Mucosa of descending colon (tissue), 3 donors: ENCODE measurements around the gene CENPC. TPM values are rescaled to one million over a fixed set of nuclear protein-coding genes. Genes with fewer than 3 reads are reported as not detected.
"Not testable (repeated sequence)": the region's sequence is repeated elsewhere in the genome, so short reads cannot be mapped to it uniquely, and the experiment has no call there.

Experiments used
- ATAC-seq: fragments of 200-7000 bp; cut with Tn5 transposase; one replicate; pipeline ENCODE4 v1.9.1; 2020; ENCODE audit warnings: mild to moderate bottlenecking, moderate library complexity
- DNase-seq, 3 donors: peaks; one replicate each; pipeline ENCODE4 v3.0.0-alpha.2; 2020
- H3K36me3 ChIP-seq: fragments of 200-600 bp; one replicate; pipeline ENCODE4 v1.8.0; 2021; ENCODE audit warnings: low read depth, mild to moderate bottlenecking
- H3K4me1 ChIP-seq: fragments of 200-600 bp; one replicate; pipeline ENCODE4 v1.8.0; 2021; ENCODE audit warnings: low read depth, mild to moderate bottlenecking
- H3K4me3 ChIP-seq: fragments of 200-600 bp; one replicate; pipeline ENCODE4 v1.8.0; 2021; ENCODE audit warnings: mild to moderate bottlenecking
- H3K9me3 ChIP-seq: fragments of 200-600 bp; one replicate; pipeline ENCODE4 v1.8.0; 2021; ENCODE audit warnings: mild to moderate bottlenecking
- intact Hi-C, 2 donors: fragments of 100-400 bp; cut with DNase I in 1 of 2; cut with micrococcal nuclease in 1 of 2; formaldehyde crosslinking; loops; one replicate each; pipeline versions ENCODE4 v1.11.0 to v1.11.1; 2022; cut with DNase I, micrococcal nuclease
- total RNA-seq, 3 donors: library from RNA; stranded (reverse); fragmentation: NEBNext Ultra II Directional in 2 of 3; extraction: Animal tissue kit (Norgen Biotek cat#: 25700) in 2 of 3; gene quantifications; one replicate each; pipeline versions ENCODE4 v1.2.1 to v1.2.4, GENCODE V29; 2021 to 2023
- TF ChIP-seq, protein P1 (sequence below): fragments of 200-600 bp; IDR thresholded peaks from one replicate; pipeline ENCODE4 v1.8.0; 2022; ENCODE audit warnings: antibody characterized with exemption, mild to moderate bottlenecking
- donor health status: DM: no; HTN: no; CAD: no; lungs with moderate emphysema.
- donor health status: DM: no; HTN: no; CAD: no.
- donor health status: DM: no; HTN: yes; CAD: no.

The CENPC gene
- total RNA-seq, 3 donors from 2014 or later = 17.3 to 26.4 (median 26.0) TPM

DNA sequence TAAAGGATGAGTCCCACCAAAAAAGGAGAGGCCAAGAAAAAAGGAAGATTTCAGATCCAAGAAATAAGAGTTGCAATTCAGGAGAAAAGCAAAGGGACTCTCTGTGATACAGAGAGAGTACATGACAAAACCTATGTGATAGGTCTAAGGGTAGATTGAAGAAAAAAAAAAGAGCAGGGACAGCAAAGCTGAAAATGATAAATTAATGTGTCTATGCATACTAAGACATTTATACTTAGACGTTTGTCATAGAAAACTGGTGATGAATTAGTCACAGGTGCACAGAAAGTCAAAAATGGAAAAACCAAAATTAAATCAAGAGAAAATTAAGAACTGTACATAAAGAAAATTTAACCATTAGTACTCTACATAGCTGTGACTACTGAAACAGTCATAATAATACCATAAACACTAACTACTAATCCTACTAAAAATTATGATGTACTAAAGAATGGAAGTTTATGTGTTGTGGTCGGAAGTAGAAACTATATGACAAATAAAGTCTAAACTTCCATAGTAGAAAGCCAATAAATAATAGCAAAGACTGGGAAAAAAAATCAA is 9.9 kb downstream of the CENPC start:
- no peaks in the 10 kb centered on the region for H3K9me3 ChIP-seq
- no peaks in the 10 kb centered on the region for H3K4me1 ChIP-seq
- DNase-seq (no peak), ATAC-seq (no peak)
- TF ChIP-seq, protein P1, sequence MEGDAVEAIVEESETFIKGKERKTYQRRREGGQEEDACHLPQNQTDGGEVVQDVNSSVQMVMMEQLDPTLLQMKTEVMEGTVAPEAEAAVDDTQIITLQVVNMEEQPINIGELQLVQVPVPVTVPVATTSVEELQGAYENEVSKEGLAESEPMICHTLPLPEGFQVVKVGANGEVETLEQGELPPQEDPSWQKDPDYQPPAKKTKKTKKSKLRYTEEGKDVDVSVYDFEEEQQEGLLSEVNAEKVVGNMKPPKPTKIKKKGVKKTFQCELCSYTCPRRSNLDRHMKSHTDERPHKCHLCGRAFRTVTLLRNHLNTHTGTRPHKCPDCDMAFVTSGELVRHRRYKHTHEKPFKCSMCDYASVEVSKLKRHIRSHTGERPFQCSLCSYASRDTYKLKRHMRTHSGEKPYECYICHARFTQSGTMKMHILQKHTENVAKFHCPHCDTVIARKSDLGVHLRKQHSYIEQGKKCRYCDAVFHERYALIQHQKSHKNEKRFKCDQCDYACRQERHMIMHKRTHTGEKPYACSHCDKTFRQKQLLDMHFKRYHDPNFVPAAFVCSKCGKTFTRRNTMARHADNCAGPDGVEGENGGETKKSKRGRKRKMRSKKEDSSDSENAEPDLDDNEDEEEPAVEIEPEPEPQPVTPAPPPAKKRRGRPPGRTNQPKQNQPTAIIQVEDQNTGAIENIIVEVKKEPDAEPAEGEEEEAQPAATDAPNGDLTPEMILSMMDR = no peak
- H3K36me3 ChIP-seq = no peaks in the 10 kb centered on the region
- intact Hi-C loops = no loop called here
- no peak overlapping the region for H3K4me3 ChIP-seq

DNA sequence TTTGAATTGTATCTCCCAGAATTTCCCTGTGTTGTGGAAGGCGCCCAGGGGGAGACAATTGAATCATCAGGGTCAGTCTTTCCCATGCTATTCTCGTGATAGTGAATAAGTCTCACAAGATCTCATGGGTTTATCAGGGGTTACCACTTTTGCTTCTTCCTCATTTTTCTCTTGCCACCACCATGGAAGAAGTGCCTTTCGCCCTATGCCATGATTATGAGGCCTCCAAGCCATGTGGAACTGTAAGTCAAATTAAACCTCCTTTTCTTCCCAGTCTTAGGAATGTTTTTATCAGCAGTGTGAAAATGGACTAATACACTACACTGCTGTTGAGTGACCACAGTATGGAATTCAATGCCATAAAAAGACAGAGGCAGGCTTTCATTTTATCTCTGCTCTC is 12.2 kb downstream of the CENPC start:
- ATAC-seq = no peak
- Histone ChIP-seq H3K4me1 (no peaks in the 10 kb centered on the region), H3K4me3 (no peak overlapping the region), H3K36me3 (no peaks in the 10 kb centered on the region), H3K9me3 (no peaks in the 10 kb centered on the region)
- intact Hi-C loops = no loop called here
- DNase-seq = no peak
- TF ChIP-seq, protein P1 = no peak

DNA sequence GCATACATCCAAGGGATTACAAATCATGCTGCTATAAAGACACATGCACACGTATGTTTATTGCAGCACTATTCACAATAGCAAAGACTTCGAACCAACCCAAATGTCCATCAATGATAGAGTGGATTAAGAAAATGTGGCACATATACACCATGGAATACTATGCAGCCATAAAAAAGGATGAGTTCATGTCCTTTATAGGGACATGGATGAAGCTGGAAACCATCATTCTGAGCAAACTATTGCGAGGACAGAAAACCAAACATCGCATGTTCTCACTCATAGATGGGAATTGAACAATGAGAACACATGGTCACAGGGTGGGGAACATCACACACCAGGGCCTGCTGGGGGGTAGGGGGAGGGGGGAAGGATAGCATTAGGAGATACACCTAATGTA is 12.9 kb downstream of the CENPC start:
- ATAC-seq, H3K4me3 ChIP-seq, H3K4me1 ChIP-seq, H3K9me3 ChIP-seq, H3K36me3 ChIP-seq, DNase-seq, intact Hi-C loops: not testable (repeated sequence)

DNA sequence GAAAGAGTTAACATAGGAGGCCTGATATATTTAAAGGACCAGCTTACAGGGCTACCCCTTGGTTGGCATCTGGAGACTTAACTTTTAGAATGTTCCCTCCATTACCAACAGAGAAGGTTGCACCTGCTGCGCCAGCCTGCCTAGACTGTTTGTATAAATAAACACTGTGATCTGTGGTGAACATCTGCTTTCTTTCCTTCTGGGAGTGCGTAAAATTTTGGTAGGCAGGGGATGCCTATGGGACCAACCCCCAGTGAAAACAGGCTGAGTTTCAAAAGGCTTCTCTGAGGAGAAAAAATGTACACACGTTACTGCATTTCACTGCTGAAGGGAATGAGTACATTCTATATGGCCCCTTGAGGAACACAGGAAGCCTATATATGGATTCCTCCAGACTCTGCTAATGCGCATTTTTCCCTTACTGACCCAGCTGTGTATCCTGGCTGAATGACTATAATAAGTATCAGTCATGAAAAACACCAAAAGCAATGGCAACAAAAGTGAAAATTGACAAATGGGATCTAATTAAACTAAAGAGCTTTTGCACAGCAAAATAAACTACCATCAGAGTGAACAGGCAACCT is 13.8 kb downstream of the CENPC start:
- Histone ChIP-seq H3K4me3 (no peak overlapping the region), H3K4me1 (no peaks in the 10 kb centered on the region), H3K36me3 (no peaks in the 10 kb centered on the region), H3K9me3 (no peaks in the 10 kb centered on the region)
- intact Hi-C loops = no loop called here
- TF ChIP-seq, protein P1 = no peak
- ATAC-seq (no peak), DNase-seq (no peak)

DNA sequence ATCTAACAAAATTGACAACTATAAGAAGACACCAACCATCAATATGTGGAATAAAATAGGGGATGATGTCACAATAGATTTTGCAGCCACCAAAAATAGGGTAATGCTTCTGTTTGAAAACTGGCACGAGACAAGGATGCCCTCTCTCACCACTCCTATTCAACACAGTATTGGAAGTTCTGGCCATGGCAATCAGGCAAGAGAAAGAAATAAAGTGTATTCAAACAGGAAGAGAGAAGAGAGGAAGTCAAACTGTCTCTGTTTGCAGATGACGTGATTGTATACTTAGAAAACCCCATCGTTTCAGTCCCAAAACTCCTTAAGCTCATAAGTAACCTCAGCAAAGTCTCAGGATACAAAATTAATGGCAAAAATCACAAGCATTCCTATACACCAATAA is 21.2 kb downstream of the CENPC start:
- H3K36me3 ChIP-seq, H3K4me1 ChIP-seq, H3K4me3 ChIP-seq, DNase-seq, intact Hi-C loops, ATAC-seq, H3K9me3 ChIP-seq: not testable (repeated sequence)

DNA sequence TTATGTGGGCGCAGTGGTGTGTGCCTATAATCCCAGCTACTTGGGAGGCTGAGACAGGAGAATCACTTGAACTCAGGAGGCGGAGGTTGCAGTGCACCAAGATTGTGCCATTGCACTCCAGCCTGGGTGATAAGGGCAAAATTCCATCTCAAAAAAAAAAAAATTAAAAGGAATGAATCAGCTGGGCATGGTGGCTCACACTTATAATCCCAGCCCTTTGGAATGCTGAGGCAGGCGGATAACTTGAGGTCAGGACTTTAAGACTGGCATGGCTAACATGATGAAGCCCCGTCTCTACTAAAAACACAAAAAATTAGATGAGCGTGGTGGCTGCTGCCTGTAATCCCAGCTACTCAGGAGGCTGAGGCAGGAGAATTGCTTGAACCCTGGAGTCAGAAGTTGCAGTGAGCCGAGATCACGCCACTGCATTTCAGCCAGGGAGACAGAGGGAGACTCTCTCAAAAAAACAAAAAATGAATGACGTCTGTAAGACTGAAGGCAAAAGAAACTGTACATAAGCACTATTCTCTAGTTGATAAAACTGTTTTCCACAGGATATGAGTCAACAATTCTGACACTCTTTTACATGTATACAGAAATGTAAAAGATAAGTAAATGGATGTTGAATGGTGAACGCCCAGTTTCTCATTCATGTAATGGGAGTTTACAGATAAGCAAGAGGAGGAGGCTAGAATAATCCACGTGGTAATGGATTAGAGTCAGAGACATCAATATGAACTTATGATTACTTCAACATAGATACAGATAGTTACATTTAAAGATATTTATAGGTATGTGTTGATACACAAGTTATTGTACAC is 22.2 kb downstream of the CENPC start:
- intact Hi-C loops = no loop called here
- DNase-seq = no peak
- Histone ChIP-seq H3K9me3 (no peaks in the 10 kb centered on the region), H3K36me3 (no peaks in the 10 kb centered on the region), H3K4me3 (no peak overlapping the region), H3K4me1 (no peaks in the 10 kb centered on the region)
- ATAC-seq = no peak
- TF ChIP-seq, protein P1 = no peak
